ENCODE measurements around the gene INKA1.

GRCh38 chr3:49790626-49791411 is 12.2 kb upstream of the INKA1 start:
- TF ChIP-seq POLR2AphosphoS5 (IDR thresholded peaks at IDR 0.05; ENCODE audit: borderline replicate concordance, low read depth, low read length) (no peak), EZH2 (IDR thresholded peaks at IDR 0.05) (no peak), FOXP2 (optimal IDR thresholded peaks at IDR 0.05; ENCODE audit: control extremely low read depth, extremely low read length, insufficient read depth) (no peak)

All from SK-N-MC (cell line).